HepG2 (cell line): ENCODE measurements around the gene HEATR1. TPM values are rescaled to one million over a fixed set of nuclear protein-coding genes. Genes with fewer than 3 reads are reported as not detected.
A peak's percentile ranks its signal among the peaks of the same experiment; 100 is the strongest.

ENCODE experiments used
- ATF7 ChIP-seq, 2 experiments: fragments of 450-650 bp in 1 of 2; sonication (generic) in 1 of 2; formaldehyde crosslinking in 1 of 2; IDR thresholded peaks; 2 replicates each; pipeline versions ENCODE4 v1.4.0 to v1.6.1; 2016 to 2020; ENCODE audit warnings: antibody characterized with exemption in 1 of 2, mild to moderate bottlenecking in 1 of 2, missing genetic modification reagents in 1 of 2
- ELF3 ChIP-seq: IDR thresholded peaks from 2 replicates; pipeline ENCODE4 v1.6.1; 2016; ENCODE audit warnings: missing genetic modification reagents, missing compliant biosample characterization
- JUN ChIP-seq: sonication (generic); formaldehyde crosslinking; IDR thresholded peaks from 2 replicates; pipeline ENCODE4 v1.4.0; 2020; ENCODE audit warnings: mild to moderate bottlenecking, missing genetic modification reagents
- MIER3 ChIP-seq: IDR thresholded peaks from 2 replicates; pipeline ENCODE4 v1.6.1; 2016; ENCODE audit warnings: missing compliant biosample characterization, borderline replicate concordance
- RORA ChIP-seq: sonication (generic); formaldehyde crosslinking; IDR thresholded peaks from 2 replicates; pipeline ENCODE4 v1.5.0; 2020; ENCODE audit warnings: mild to moderate bottlenecking, missing genetic modification reagents, moderate library complexity
- TBX2 ChIP-seq: sonication (generic); formaldehyde crosslinking; IDR thresholded peaks from 2 replicates; pipeline ENCODE4 v1.5.0; 2020; ENCODE audit warnings: missing genetic modification reagents, mild to moderate bottlenecking, borderline replicate concordance
- ZKSCAN5 ChIP-seq: sonication (generic); formaldehyde crosslinking; IDR thresholded peaks from 2 replicates; pipeline ENCODE4 v1.5.1; 2020; ENCODE audit warnings: mild to moderate bottlenecking, missing genetic modification reagents
- ZNF264 ChIP-seq: sonication (generic); formaldehyde crosslinking; IDR thresholded peaks from 2 replicates; pipeline ENCODE4 v1.4.0; 2020; ENCODE audit warnings: missing genetic modification reagents
- ZNF382 ChIP-seq: sonication (generic); formaldehyde crosslinking; IDR thresholded peaks from 2 replicates; pipeline ENCODE4 v1.5.0; 2020; ENCODE audit warnings: missing genetic modification reagents, mild to moderate bottlenecking, borderline replicate concordance
- ZNF460 ChIP-seq: sonication (generic); formaldehyde crosslinking; IDR thresholded peaks from 2 replicates; pipeline ENCODE4 v1.5.1; 2020; ENCODE audit warnings: missing genetic modification reagents, mild to moderate bottlenecking, borderline replicate concordance
- polyA plus RNA-seq, 8 experiments: library from polyadenylated mRNA; depleted of rRNA in 3 of 8; stranded (reverse) in 7 of 8; unstranded in 1 of 8; fragments of >200 nt; fragmentation: Illumina TruSeq in 4 of 8; extraction: Trizol in 4 of 8; gene quantifications; 2 replicates each; pipeline versions ENCODE4 v1.2.1 to v1.2.3, GENCODE V29; 2011 to 2016; ENCODE audit warnings: low read depth in 4 of 8, missing spikeins in 1 of 8, mixed read lengths in 1 of 8; ENCODE audit not compliant: insufficient read depth in 1 of 8
- total RNA-seq, 5 experiments: library from RNA; depleted of rRNA; stranded (reverse); fragments of >200 nt; fragmentation: Illumina TruSeq; extraction: Trizol; gene quantifications; 2 replicates each; pipeline ENCODE4 v1.2.3, GENCODE V29; 2016; ENCODE audit warnings: low read depth in 1 of 5
- TF ChIP-seq, protein P1 (sequence below): fragments of 450-650 bp; IDR thresholded peaks from 2 replicates; pipeline ENCODE4 v1.6.1; 2017
- TF ChIP-seq, protein P2 (sequence below): IDR thresholded peaks from 2 replicates; pipeline ENCODE4 v1.6.1; 2012; ENCODE audit warnings: low read depth, low read length, improper control_type of control experiment
- TF ChIP-seq, protein P3 (sequence below): sonication (generic); formaldehyde crosslinking; IDR thresholded peaks from 2 replicates; pipeline ENCODE4 v1.8.0; 2023; ENCODE audit warnings: mild to moderate bottlenecking, missing genetic modification reagents
- TF ChIP-seq, protein P4 (sequence below): sonication (generic); formaldehyde crosslinking; IDR thresholded peaks from 2 replicates; pipeline ENCODE4 v1.4.0; 2020; ENCODE audit warnings: mild to moderate bottlenecking, missing genetic modification reagents
- TF ChIP-seq, protein P5 (sequence below): IDR thresholded peaks from 2 replicates; pipeline ENCODE4 v1.6.1; 2016; ENCODE audit warnings: mild to moderate bottlenecking
- TF ChIP-seq, protein P6 (sequence below): sonication (generic); formaldehyde crosslinking; IDR thresholded peaks from 2 replicates; pipeline ENCODE4 v1.4.0; 2020; ENCODE audit warnings: missing genetic modification reagents

HEATR1 gene
- total and polyA plus RNA-seq, 2 of the 13 experiments (the other 11 are each of a cell fraction or from before 2014, with no cell fraction given), result 10.2 to 45.8 TPM

DNA sequence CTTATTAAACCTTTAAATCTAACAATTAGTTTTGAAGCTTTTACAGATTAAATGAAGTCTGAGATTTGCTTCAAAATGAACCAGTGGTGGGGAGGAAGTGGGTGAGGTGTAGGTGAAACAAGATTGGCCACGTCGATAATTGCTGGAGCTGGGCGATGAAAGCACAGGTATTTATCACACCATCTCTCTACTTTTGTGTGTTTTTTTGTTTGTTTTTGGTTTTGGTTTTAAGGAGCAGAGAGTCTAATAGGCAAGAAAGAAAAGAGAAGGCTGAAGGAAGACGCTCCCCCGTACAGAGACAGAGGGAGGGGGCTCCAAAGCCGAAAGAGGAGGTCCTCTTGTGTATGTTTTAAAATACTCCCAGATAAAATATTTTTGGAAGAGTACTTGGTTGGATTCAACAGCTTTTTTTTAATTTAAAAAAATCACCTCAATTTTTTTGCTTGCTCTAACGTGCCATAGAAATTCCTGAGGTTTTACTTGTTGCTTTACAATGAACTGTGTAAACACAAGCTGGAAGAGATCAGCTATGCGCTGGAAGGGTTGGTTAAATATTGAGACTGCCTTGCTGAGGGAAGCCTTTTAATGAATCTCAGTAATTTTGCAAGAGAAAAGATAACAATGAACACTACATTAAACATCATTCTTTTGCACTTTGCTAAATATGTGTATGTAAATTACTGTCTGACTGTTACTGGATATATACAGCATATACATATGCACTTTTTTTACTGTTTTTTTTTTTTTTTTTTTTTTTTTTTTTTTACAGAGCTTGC is 87.2 kb downstream of the HEATR1 start (continued):
- TF ChIP-seq MIER3 (no peak), ZNF264 (CRISPR knock-in tag) (no peak), ATF7 (IDR thresholded peaks at IDR 0.05) (no peak), ATF7 (CRISPR knock-in tag; IDR thresholded peaks at IDR 0.05) (no peak), ELF3 (no peak), RORA (CRISPR knock-in tag) (no peak), JUN (CRISPR knock-in tag) (no peak), TBX2 (CRISPR knock-in tag) (no peak), ZNF460 (CRISPR knock-in tag) (no peak), ZKSCAN5 (CRISPR knock-in tag) (no peak), ZNF382 (CRISPR knock-in tag) (no peak)
- TF ChIP-seq, protein P1, sequence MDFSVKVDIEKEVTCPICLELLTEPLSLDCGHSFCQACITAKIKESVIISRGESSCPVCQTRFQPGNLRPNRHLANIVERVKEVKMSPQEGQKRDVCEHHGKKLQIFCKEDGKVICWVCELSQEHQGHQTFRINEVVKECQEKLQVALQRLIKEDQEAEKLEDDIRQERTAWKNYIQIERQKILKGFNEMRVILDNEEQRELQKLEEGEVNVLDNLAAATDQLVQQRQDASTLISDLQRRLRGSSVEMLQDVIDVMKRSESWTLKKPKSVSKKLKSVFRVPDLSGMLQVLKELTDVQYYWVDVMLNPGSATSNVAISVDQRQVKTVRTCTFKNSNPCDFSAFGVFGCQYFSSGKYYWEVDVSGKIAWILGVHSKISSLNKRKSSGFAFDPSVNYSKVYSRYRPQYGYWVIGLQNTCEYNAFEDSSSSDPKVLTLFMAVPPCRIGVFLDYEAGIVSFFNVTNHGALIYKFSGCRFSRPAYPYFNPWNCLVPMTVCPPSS, result no peak
- TF ChIP-seq, protein P2, sequence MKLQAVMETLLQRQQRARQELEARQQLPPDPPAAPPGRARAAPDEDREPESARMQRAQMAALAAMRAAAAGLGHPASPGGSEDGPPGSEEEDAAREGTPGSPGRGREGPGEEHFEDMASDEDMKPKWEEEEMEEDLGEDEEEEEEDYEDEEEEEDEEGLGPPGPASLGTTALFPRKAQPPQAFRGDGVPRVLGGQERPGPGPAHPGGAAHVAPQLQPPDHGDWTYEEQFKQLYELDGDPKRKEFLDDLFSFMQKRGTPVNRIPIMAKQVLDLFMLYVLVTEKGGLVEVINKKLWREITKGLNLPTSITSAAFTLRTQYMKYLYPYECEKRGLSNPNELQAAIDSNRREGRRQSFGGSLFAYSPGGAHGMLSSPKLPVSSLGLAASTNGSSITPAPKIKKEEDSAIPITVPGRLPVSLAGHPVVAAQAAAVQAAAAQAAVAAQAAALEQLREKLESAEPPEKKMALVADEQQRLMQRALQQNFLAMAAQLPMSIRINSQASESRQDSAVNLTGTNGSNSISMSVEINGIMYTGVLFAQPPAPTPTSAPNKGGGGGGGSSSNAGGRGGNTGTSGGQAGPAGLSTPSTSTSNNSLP, result peak; percentile 65
- TF ChIP-seq, protein P3, sequence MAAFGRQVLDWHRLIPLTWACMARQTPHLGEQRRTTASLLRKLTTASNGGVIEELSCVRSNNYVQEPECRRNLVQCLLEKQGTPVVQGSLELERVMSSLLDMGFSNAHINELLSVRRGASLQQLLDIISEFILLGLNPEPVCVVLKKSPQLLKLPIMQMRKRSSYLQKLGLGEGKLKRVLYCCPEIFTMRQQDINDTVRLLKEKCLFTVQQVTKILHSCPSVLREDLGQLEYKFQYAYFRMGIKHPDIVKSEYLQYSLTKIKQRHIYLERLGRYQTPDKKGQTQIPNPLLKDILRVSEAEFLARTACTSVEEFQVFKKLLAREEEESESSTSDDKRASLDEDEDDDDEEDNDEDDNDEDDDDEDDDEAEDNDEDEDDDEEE (CRISPR knock-in tag), result no peak
- TF ChIP-seq, protein P4, sequence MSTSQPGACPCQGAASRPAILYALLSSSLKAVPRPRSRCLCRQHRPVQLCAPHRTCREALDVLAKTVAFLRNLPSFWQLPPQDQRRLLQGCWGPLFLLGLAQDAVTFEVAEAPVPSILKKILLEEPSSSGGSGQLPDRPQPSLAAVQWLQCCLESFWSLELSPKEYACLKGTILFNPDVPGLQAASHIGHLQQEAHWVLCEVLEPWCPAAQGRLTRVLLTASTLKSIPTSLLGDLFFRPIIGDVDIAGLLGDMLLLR (CRISPR knock-in tag), result no peak
- TF ChIP-seq, protein P5, sequence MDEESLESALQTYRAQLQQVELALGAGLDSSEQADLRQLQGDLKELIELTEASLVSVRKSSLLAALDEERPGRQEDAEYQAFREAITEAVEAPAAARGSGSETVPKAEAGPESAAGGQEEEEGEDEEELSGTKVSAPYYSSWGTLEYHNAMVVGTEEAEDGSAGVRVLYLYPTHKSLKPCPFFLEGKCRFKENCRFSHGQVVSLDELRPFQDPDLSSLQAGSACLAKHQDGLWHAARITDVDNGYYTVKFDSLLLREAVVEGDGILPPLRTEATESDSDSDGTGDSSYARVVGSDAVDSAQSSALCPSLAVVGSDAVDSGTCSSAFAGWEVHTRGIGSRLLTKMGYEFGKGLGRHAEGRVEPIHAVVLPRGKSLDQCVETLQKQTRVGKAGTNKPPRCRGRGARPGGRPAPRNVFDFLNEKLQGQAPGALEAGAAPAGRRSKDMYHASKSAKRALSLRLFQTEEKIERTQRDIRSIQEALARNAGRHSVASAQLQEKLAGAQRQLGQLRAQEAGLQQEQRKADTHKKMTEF, result no peak
- TF ChIP-seq, protein P6, sequence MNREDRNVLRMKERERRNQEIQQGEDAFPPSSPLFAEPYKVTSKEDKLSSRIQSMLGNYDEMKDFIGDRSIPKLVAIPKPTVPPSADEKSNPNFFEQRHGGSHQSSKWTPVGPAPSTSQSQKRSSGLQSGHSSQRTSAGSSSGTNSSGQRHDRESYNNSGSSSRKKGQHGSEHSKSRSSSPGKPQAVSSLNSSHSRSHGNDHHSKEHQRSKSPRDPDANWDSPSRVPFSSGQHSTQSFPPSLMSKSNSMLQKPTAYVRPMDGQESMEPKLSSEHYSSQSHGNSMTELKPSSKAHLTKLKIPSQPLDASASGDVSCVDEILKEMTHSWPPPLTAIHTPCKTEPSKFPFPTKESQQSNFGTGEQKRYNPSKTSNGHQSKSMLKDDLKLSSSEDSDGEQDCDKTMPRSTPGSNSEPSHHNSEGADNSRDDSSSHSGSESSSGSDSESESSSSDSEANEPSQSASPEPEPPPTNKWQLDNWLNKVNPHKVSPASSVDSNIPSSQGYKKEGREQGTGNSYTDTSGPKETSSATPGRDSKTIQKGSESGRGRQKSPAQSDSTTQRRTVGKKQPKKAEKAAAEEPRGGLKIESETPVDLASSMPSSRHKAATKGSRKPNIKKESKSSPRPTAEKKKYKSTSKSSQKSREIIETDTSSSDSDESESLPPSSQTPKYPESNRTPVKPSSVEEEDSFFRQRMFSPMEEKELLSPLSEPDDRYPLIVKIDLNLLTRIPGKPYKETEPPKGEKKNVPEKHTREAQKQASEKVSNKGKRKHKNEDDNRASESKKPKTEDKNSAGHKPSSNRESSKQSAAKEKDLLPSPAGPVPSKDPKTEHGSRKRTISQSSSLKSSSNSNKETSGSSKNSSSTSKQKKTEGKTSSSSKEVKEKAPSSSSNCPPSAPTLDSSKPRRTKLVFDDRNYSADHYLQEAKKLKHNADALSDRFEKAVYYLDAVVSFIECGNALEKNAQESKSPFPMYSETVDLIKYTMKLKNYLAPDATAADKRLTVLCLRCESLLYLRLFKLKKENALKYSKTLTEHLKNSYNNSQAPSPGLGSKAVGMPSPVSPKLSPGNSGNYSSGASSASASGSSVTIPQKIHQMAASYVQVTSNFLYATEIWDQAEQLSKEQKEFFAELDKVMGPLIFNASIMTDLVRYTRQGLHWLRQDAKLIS, result no peak
